H1 (cell line): Measurements from ENCODE around the gene SYTL2. TPM values are rescaled to one million over a fixed set of nuclear protein-coding genes. Genes with fewer than 3 reads are reported as not detected.

ENCODE experiments used
- CTCF ChIA-PET: fragments of 300-600 bp; sonication (Branson Sonifier 250); formaldehyde crosslinking; loops from one replicate; lab custom pipeline; 2021; ENCODE audit not compliant: partially characterized antibody; lab: Charles Lee
- POLR2A ChIA-PET: fragments of 300-600 bp; sonication (Branson Sonifier 250); formaldehyde crosslinking; loops from one replicate; lab custom pipeline; 2021; ENCODE audit warnings: inconsistent platforms; ENCODE audit not compliant: partially characterized antibody; lab: Charles Lee
- DNase-seq, 2 experiments: peaks; one replicate each; pipeline versions ENCODE4 v3.0.0 to v3.0.0-alpha.2; 2010 to 2022; ENCODE audit warnings: low spot score in 2 of 2, low read depth in 1 of 2, mixed read lengths in 1 of 2
- FAIRE-seq: peaks from 2 replicates; lab custom pipeline; 2011; peaks lifted over from hg19 to GRCh38; lab: Jason Lieb, UNC
- H2AFZ ChIP-seq: 2 replicates; pipeline ENCODE4 v1.8.1; 2012; ENCODE audit warnings: low read length, inconsistent platforms
- H2AK5ac ChIP-seq: 2 replicates; pipeline ENCODE4 v1.6.1; 2013; ENCODE audit warnings: low read depth, low read length
- H2BK120ac ChIP-seq: replicated peaks from 2 replicates; pipeline ENCODE3; 2013; ENCODE audit warnings: low read depth, low read length, inconsistent platforms
- H2BK12ac ChIP-seq: 2 replicates; pipeline ENCODE4 v1.6.1; 2013; ENCODE audit warnings: low read depth, low read length
- H2BK15ac ChIP-seq: 2 replicates; pipeline ENCODE4 v1.6.1; 2013; ENCODE audit warnings: low read length
- H2BK20ac ChIP-seq: 2 replicates; pipeline ENCODE4 v1.6.1; 2013; ENCODE audit warnings: low read length
- H2BK5ac ChIP-seq: 2 replicates; pipeline ENCODE4 v1.6.1; 2013; ENCODE audit warnings: low read depth, low read length
- H3K14ac ChIP-seq: 2 replicates; pipeline ENCODE4 v1.6.1; 2013; ENCODE audit warnings: inconsistent platforms; ENCODE audit not compliant: insufficient read length
- H3K18ac ChIP-seq: 2 replicates; pipeline ENCODE4 v1.6.1; 2013; ENCODE audit warnings: low read length; ENCODE audit errors: extremely low read depth
- H3K23ac ChIP-seq: 2 replicates; pipeline ENCODE4 v1.6.1; 2013; ENCODE audit warnings: inconsistent platforms; ENCODE audit not compliant: insufficient read length
- H3K23me2 ChIP-seq: 2 replicates; pipeline ENCODE4 v1.6.1; 2013; ENCODE audit warnings: low read depth, low read length
- H3K27ac ChIP-seq: 2 replicates; pipeline ENCODE4 v1.6.1; 2011; ENCODE audit warnings: low read depth, low read length, inconsistent platforms
- H3K27me3 ChIP-seq, 4 experiments: replicated peaks in 1 of 4; 1 replicate in 1 of 4; 2 replicates in 3 of 4; pipeline versions ENCODE4 v1.6.1 to v1.8.1; 2011 to 2013; ENCODE audit warnings: low read length in 3 of 4, mild to moderate bottlenecking in 3 of 4, inconsistent platforms in 2 of 4, mixed read lengths in 2 of 4, moderate library complexity in 1 of 4; ENCODE audit not compliant: control insufficient read depth in 3 of 4, insufficient read depth in 3 of 4; ENCODE audit errors: extremely low read depth in 1 of 4
- H3K36me3 ChIP-seq, 4 experiments: 2 replicates each; pipeline versions ENCODE4 v1.6.1 to v1.8.1; 2011 to 2013; ENCODE audit warnings: mild to moderate bottlenecking in 4 of 4, low read length in 3 of 4, moderate library complexity in 2 of 4, control low read depth in 1 of 4, inconsistent platforms in 1 of 4; ENCODE audit not compliant: insufficient read depth in 4 of 4, control insufficient read depth in 2 of 4
- H3K4ac ChIP-seq: replicated peaks from 2 replicates; pipeline ENCODE3; 2013; ENCODE audit warnings: low read length, low read depth, mixed read lengths, inconsistent platforms; ENCODE audit not compliant: insufficient read length
- H3K4me1 ChIP-seq, 4 experiments: replicated peaks in 1 of 4; 1 replicate in 1 of 4; 2 replicates in 3 of 4; pipeline versions ENCODE4 v1.6.1 to v1.8.1; 2011 to 2013; ENCODE audit warnings: low read length in 3 of 4, inconsistent platforms in 2 of 4, mixed read lengths in 1 of 4; ENCODE audit not compliant: insufficient read depth in 4 of 4, control insufficient read depth in 3 of 4
- H3K4me2 ChIP-seq, 2 experiments: 2 replicates each; pipeline versions ENCODE4 v1.6.1 to v1.8.1; 2011 to 2013; ENCODE audit warnings: low read depth in 2 of 2, low read length in 2 of 2, control low read depth in 1 of 2, inconsistent platforms in 1 of 2, mild to moderate bottlenecking in 1 of 2; ENCODE audit not compliant: insufficient read depth in 1 of 2
- H3K4me3 ChIP-seq, 4 experiments: fragments of 200-600, 300-600 bp in 1 of 4; sonication (generic), shearing (Covaris generic), sonication (Bioruptor Twin) in 1 of 4; 2 replicates each; pipeline versions ENCODE4 v1.5.1 to v1.8.1; 2011 to 2016; ENCODE audit warnings: low read length in 4 of 4, low read depth in 3 of 4, control low read depth in 2 of 4, inconsistent platforms in 2 of 4, mild to moderate bottlenecking in 2 of 4, mixed read lengths in 1 of 4, moderate library complexity in 1 of 4; ENCODE audit not compliant: insufficient read depth in 2 of 4; ENCODE audit errors: extremely low read depth in 1 of 4
- H3K56ac ChIP-seq: replicated peaks from 2 replicates; pipeline ENCODE3; 2013; ENCODE audit warnings: low read depth, mild to moderate bottlenecking, mixed read lengths, low read length, inconsistent platforms; ENCODE audit not compliant: insufficient read length
- H3K79me1 ChIP-seq: 2 replicates; pipeline ENCODE4 v1.6.1; 2013; ENCODE audit warnings: low read depth, low read length, control low read depth
- H3K79me2 ChIP-seq, 2 experiments: 2 replicates each; pipeline versions ENCODE4 v1.6.1 to v1.8.1; 2012 to 2013; ENCODE audit warnings: low read length in 2 of 2, mild to moderate bottlenecking in 2 of 2, inconsistent platforms in 1 of 2; ENCODE audit not compliant: insufficient read depth in 2 of 2, control insufficient read depth in 1 of 2
- H3K9ac ChIP-seq, 4 experiments: replicated peaks in 1 of 4; 1 replicate in 1 of 4; 2 replicates in 3 of 4; pipeline versions ENCODE4 v1.6.1 to v1.8.1; 2011 to 2013; ENCODE audit warnings: low read depth in 3 of 4, low read length in 3 of 4, control low read depth in 2 of 4, mild to moderate bottlenecking in 2 of 4, moderate library complexity in 2 of 4, inconsistent platforms in 1 of 4; ENCODE audit errors: extremely low read depth in 1 of 4
- H3K9me3 ChIP-seq, 2 experiments: 2 replicates each; pipeline versions ENCODE4 v1.6.1 to v1.8.1; 2012 to 2013; ENCODE audit warnings: mild to moderate bottlenecking in 2 of 2, moderate library complexity in 2 of 2, control low read depth in 1 of 2, inconsistent platforms in 1 of 2, low read depth in 1 of 2, low read length in 1 of 2, mixed read lengths in 1 of 2; ENCODE audit not compliant: insufficient read depth in 2 of 2
- H4K20me1 ChIP-seq, 2 experiments: replicated peaks in 1 of 2; 2 replicates each; pipeline versions ENCODE3 to v1.8.1; 2011 to 2013; ENCODE audit warnings: inconsistent platforms in 2 of 2, low read length in 2 of 2, mild to moderate bottlenecking in 1 of 2; ENCODE audit not compliant: insufficient read depth in 2 of 2, control insufficient read depth in 1 of 2
- H4K5ac ChIP-seq: 2 replicates; pipeline ENCODE4 v1.6.1; 2013; ENCODE audit warnings: low read length, low read depth, mixed read lengths, inconsistent platforms; ENCODE audit not compliant: insufficient read length
- H4K8ac ChIP-seq: 2 replicates; pipeline ENCODE4 v1.8.0; 2013; ENCODE audit warnings: mild to moderate bottlenecking, moderate library complexity, low read length, inconsistent platforms; ENCODE audit not compliant: insufficient read depth; ENCODE audit errors: extremely low read depth
- H4K91ac ChIP-seq: replicated peaks from 2 replicates; pipeline ENCODE3; 2013; ENCODE audit warnings: low read length, mixed read lengths, inconsistent platforms; ENCODE audit not compliant: insufficient read length
- CHD1 ChIP-seq: IDR thresholded peaks from 2 replicates; pipeline ENCODE4 v1.6.1; 2012; ENCODE audit warnings: low read depth, low read length, improper control_type of control experiment
- CTBP2 ChIP-seq: IDR thresholded peaks from 2 replicates; pipeline ENCODE4 v1.7.0; 2011; ENCODE audit warnings: borderline replicate concordance, mild to moderate bottlenecking, moderate library complexity, mixed read lengths, low read length; ENCODE audit not compliant: insufficient read depth, insufficient read length
- EP300 ChIP-seq, 2 experiments: IDR thresholded peaks; 1 replicate in 1 of 2; 2 replicates in 1 of 2; pipeline ENCODE4 v1.6.1; 2011 to 2012; ENCODE audit warnings: low read depth in 2 of 2, low read length in 2 of 2, mild to moderate bottlenecking in 2 of 2, borderline replicate concordance in 1 of 2, inconsistent platforms in 1 of 2, moderate library complexity in 1 of 2
- KDM1A ChIP-seq: fragments of 200-600, 300-600 bp; sonication (generic); IDR thresholded peaks from 2 replicates; pipeline ENCODE4 v1.7.1; 2016; ENCODE audit warnings: mild to moderate bottlenecking, low read length, borderline replicate concordance
- KDM4A ChIP-seq: IDR thresholded peaks from one replicate; pipeline ENCODE4 v1.7.1; 2012; ENCODE audit warnings: low read depth, mild to moderate bottlenecking, moderate library complexity, low read length, inconsistent platforms; ENCODE audit not compliant: severe bottlenecking
- KDM5A ChIP-seq: fragments of 200-600 bp; IDR thresholded peaks from 2 replicates; pipeline ENCODE4 v1.7.1; 2012; ENCODE audit warnings: mild to moderate bottlenecking, low read length, inconsistent platforms, mixed read lengths
- POLR2AphosphoS5 ChIP-seq: IDR thresholded peaks from 2 replicates; pipeline ENCODE4 v1.6.1; 2011; ENCODE audit warnings: low read depth, low read length
- POU5F1 ChIP-seq: IDR thresholded peaks from 2 replicates; pipeline ENCODE4 v1.6.1; 2011; ENCODE audit warnings: low read depth, mild to moderate bottlenecking, low read length, moderate library complexity
- RNF2 ChIP-seq: fragments of 200-900, 300-1000 bp; sonication (generic); IDR thresholded peaks from 2 replicates; pipeline ENCODE4 v1.7.1; 2016; ENCODE audit warnings: borderline replicate concordance, low read depth, mild to moderate bottlenecking, antibody characterized with exemption, low read length; ENCODE audit not compliant: poor library complexity, severe bottlenecking; ENCODE audit errors: missing control alignments
- SP2 ChIP-seq: IDR thresholded peaks from 2 replicates; pipeline ENCODE4 v1.6.1; 2012; ENCODE audit warnings: mild to moderate bottlenecking, low read length, inconsistent platforms
- WGBS, 2 experiments: shearing (Covaris generic) in 1 of 2; methylation state at CpG; one replicate each; pipeline versions ENCODE4 v1.1.6 to v1.1.7; 2013 to 2015; ENCODE audit warnings: low lambda C conversion rate in 2 of 2, mixed read lengths in 2 of 2, inconsistent platforms in 1 of 2, low coverage in 1 of 2, missing lambda C conversion rate in 1 of 2; ENCODE audit not compliant: insufficient replicate concordance in 2 of 2, insufficient coverage in 1 of 2, insufficient read length in 1 of 2; ENCODE audit errors: extremely low coverage in 1 of 2, missing lambda C conversion rate in 1 of 2; 5-methylcytosine and 5-hydroxymethylcytosine counted together
- polyA plus RNA-seq, 7 experiments: library from polyadenylated mRNA; depleted of rRNA in 3 of 7; stranded (reverse) in 5 of 7; unstranded in 2 of 7; fragments of >200 nt in 5 of 7; fragments of 200-250 nt in 2 of 7; gene quantifications; 1 replicate in 5 of 7; 2 replicates in 1 of 7; 4 replicates in 1 of 7; pipeline versions ENCODE4 v1.2.1 to v1.2.3, GENCODE V29; 2011 to 2013; ENCODE audit warnings: missing spikeins in 2 of 7, mixed read lengths in 2 of 7
- total RNA-seq: library from RNA; stranded (reverse); fragmentation: NEBNext Ultra II Directional; extraction: Animal tissue kit (Norgen Biotek cat#: 25700); gene quantifications from 2 replicates; pipeline ENCODE4 v1.2.1, GENCODE V29; 2021
- TF ChIP-seq, protein P1 (sequence below): IDR thresholded peaks from 2 replicates; pipeline ENCODE4 v1.6.1; 2012; ENCODE audit warnings: inconsistent platforms
- TF ChIP-seq, protein P2 (sequence below): IDR thresholded peaks from 2 replicates; pipeline ENCODE4 v1.6.1; 2011; ENCODE audit warnings: low read length, improper control_type of control experiment

The SYTL2 gene
- total and polyA plus RNA-seq, 2 of the 8 experiments (the other 6 are each of a cell fraction or from before 2014, with no cell fraction given): 1.3 to 9.1 TPM

DNA sequence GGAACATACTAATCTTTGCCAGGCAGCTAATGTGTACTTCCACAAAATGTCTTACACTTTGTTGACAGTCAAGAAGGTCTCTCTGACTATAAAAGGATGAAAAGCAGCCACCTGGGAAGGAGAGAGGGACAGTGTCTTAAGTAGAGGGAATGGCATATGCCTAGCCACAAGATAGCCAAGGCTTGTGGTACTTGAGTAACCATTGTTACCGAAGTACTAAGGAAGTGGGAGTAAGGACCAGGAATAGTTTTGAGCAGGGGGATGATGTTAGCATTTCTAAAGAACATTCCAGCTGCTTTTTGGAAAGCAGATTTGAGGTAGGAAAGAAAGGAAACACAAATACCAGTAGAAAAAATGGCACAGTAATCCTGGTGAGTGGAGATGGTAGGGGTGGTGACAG is 159.8 kb downstream of the SYTL2 start:
- Histone ChIP-seq H3K9me3 (no peaks in the 10 kb centered on the region), H3K56ac (no peak overlapping the region), H3K79me2 (peaks cover 0 to 6% of the 10 kb centered on the region in 2 experiments; a peak in 1 of 4 replicates), H3K4ac (no peak overlapping the region), H4K5ac (no peak overlapping the region), H4K91ac (no peak overlapping the region), H2BK20ac (no peak overlapping the region), H3K79me1 (no peaks in the 10 kb centered on the region), H3K23me2 (0 out of 2 replicates have a peak, but pooled peaks cover 4% of the 10 kb centered on the region), H2BK12ac (no peak overlapping the region), H3K4me3 (no peak overlapping the region), H3K4me1 (peaks cover 0 to 5% (median 0%) of the 10 kb centered on the region in 4 experiments; a peak in 4 of 7 replicates), H2AFZ (no peak overlapping the region), H3K9ac (no peak overlapping the region), H3K14ac (no peak overlapping the region), H2BK120ac (no peak overlapping the region), H3K4me2 (no peak overlapping the region), H3K18ac (no peak overlapping the region), H2AK5ac (no peak overlapping the region), H3K27me3 (peaks cover 0 to 1% (median 0%) of the 10 kb centered on the region in 4 experiments; a peak in 1 of 7 replicates), H4K8ac (no peak overlapping the region), H3K23ac (no peak overlapping the region), H3K36me3 (peaks cover 0 to 10% (median 5%) of the 10 kb centered on the region in 4 experiments; a peak in 3 of 8 replicates), H2BK5ac (no peak overlapping the region), H2BK15ac (no peak overlapping the region), H4K20me1 (peaks cover 0 to 2% of the 10 kb centered on the region in 2 experiments), H3K27ac (no peak overlapping the region)
- ChIA-PET POLR2A (interaction anchor here (0.8 to 6.3 kb wide), 5 partner anchors 8 to 25 kb away, joined by 3 to 45 read pairs (median 9); partner anchors contain the start of gene CREBZF), CTCF (no interaction called here)
- FAIRE-seq: no peak
- WGBS, 2 experiments: 95% methylated on average over 1 of the region's 1 CpG; no CpG with 5 or more reads in 1 of the 2 experiments
- no peak for DNase-seq
- no peak for TF ChIP-seq KDM4A
- TF ChIP-seq POU5F1: no peak
- no peak for TF ChIP-seq SP2
- TF ChIP-seq KDM1A: no peak
- TF ChIP-seq POLR2AphosphoS5: no peak
- no peak for TF ChIP-seq CHD1
- no peak for TF ChIP-seq CTBP2
- TF ChIP-seq EP300 (IDR thresholded peaks at IDR 0.05; ENCODE audit: borderline replicate concordance in 1 of 2, low read depth in 2 of 2, low read length in 2 of 2): no peak
- TF ChIP-seq RNF2: no peak
- TF ChIP-seq KDM5A: no peak
- TF ChIP-seq, protein P1, sequence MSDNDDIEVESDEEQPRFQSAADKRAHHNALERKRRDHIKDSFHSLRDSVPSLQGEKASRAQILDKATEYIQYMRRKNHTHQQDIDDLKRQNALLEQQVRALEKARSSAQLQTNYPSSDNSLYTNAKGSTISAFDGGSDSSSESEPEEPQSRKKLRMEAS: no peak
- TF ChIP-seq, protein P2, sequence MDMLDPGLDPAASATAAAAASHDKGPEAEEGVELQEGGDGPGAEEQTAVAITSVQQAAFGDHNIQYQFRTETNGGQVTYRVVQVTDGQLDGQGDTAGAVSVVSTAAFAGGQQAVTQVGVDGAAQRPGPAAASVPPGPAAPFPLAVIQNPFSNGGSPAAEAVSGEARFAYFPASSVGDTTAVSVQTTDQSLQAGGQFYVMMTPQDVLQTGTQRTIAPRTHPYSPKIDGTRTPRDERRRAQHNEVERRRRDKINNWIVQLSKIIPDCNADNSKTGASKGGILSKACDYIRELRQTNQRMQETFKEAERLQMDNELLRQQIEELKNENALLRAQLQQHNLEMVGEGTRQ: no peak
